HT1080 (cell line): ENCODE results near the gene PPP2R5C. TPM values are rescaled to one million over a fixed set of nuclear protein-coding genes. Genes with fewer than 3 reads are reported as not detected.

Source experiments
- DNase-seq: peaks from one replicate; pipeline ENCODE4 v3.0.0-alpha.2; 2015; ENCODE audit warnings: low read depth
- total RNA-seq: library from RNA; depleted of rRNA; stranded (reverse); fragments of >200 nt; shearing (Covaris generic); gene quantifications from 2 replicates; pipeline ENCODE4 v1.2.3, GENCODE V29; 2014

Gene PPP2R5C
- total RNA-seq, 1 experiment from 2014 or later = 93.2 TPM

DNA sequence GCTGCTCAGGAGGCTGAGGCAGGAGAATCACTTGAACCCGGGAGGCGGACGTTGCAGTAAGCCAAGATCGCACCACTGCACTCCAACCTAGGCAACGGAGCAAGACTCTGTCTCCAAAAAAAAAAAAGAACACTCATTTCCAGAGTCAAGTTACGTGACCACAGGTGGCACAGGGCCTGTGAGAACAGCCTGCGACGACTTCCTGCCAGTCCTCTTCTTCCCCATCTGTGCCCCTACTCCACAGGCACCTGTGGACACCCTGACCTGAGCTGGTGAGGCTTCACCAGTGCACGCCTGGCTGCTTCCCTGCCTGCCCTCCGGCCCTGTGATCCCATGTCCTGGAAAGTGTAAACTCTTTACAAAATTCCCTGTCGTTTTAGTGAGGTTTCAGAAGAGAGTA lies 77.7 kb downstream of the PPP2R5C start:
- no peak for DNase-seq

DNA sequence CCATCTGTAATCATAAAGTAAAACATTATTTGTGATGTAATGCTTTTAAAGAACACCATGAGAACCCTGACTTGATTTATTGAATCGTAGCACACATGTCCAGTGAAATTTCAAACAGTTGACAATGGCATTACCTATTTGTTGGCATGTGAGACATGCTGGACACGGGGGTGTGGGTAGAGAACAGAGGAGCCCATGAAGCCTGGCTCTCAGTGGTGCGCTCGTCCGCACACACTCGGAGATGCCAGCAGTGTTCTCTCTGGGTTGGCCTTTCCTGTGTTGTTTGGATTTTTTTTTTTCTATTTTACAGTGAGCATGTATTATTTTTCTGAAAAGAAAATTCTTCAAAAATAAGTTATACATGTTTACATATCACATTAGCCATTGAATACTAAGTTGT lies 78.2 kb downstream of the PPP2R5C start:
- no peak for DNase-seq

DNA sequence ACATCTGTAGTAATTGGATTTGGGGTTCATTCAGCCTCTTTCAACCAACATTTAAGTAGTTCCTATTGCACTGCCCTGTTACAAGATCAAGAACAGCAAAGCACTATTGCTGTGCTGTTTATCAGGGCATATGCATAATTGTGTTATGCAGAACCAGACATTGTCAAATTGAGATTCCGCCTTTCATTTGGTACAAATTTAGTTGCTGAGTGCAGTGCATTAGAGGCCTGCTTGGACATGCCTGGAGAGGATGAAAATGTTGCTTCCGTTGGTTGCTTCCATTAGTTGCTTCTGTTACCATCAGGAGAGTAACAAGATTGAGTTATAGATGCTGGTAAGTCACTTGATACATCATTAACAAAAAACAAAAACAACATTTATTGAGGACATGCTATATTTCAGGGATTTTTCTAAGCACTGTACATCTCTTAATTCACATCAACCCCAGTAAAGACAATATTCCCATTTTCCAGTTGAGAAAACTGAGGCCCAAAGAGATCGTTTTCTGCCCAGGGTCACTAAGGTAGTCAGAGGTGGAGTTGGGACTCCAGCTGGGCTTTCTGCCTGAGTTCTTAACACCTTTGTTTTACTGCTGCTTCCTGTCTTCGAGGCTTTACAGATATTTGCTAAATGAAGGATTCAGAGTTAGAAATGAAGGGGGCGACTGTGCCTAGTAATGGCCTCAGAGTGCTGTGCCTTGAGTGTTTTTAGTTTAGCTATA lies 79.3 kb downstream of the PPP2R5C start:
- DNase-seq = no peak

DNA sequence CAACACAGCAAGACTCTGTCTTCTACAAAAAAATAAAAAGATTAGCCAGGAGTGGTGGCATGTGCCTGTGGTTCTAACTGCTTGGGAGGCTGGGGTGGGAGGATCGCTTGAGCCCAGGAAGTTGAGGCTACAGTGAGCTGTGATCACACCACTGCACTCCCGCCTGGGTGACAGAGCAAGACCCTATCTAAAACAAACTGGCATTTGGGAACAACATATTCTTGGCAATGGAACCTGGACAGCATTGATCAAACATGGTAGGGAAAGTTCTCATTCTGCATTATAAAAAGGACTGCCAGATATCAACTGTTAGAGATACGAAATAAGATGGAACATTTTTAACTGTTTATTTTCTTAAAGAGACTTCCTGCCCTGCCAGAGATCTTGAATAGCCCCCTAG lies 81.5 kb downstream of the PPP2R5C start:
- DNase-seq = no peak

DNA sequence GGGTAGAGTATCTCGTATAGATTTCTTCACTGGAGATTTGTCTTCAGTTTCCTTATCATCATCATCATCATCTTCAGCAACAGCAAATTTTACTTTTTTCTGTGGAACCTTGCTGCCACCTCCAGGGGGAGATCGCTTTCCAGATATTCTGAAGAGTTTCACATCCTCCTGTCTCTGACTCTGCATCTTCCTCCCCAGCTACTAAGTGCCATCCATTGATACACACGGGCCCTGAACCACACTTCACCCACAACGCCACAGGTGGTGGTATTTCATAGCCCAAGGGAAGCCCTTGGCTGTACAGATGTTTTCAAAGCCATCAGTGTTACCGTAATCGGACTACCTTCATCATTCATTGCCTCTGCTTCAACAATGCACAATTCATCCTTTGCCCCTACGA lies 82.2 kb downstream of the PPP2R5C start:
- peak; percentile 10 for DNase-seq

DNA sequence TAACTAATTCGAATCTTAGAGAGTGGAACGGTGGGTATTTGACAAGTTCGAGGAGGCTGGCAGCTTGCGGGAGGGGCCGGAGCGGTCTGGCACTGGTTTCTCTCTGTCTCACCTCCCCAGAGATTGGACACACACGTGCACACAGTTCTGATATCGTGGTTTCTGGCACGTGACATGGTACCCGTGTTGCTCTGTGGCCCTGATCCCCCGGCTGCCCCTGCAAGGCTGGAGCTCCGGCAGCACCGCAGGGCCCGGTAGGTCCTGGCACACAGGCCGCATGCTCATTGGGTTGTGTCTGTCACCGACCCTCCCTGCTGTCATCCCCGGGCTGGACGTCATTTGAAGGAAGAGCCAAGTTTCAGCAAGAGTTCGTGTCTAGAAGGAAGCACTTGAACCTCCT lies 82.7 kb downstream of the PPP2R5C start:
- DNase-seq = no peak

DNA sequence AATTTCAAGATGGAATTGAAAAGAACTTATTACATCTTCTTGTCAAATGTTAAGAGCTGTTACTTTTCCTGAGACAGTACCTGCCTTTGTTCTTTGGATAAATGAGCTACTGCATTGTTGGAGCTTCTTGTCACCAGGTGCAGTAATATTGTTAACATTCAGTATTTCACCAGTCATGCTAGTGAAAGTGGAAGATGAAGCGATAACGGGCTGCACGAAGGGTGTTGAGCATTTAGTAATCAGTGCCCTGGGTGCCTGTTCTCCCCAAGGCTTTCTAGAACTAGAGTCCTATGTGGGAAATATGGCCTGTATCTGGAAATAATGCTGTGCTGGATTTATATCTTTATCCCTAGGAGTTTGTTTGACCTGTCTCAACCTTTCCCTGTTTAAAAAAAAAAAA lies 83.2 kb downstream of the PPP2R5C start:
- DNase-seq = no peak

DNA sequence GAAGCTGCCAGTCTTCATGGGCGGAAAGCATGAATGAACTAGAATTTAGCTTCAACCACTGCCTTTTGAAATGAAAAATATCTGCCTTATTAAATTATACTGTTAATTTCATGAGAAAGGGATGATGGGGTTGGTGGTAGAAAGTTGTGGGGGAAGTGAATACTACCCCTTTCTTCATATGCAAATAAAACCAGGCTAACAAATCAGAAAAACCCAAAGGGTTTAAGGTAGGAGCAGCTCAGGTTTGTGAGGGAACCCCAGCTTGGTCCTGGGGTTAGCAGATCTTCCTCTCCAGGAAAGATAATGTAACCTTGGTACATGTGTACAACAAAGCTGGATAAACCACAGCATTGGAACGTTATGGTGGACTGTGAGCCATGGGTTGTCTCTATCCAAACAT lies 84.0 kb downstream of the PPP2R5C start:
- DNase-seq = no peak

DNA sequence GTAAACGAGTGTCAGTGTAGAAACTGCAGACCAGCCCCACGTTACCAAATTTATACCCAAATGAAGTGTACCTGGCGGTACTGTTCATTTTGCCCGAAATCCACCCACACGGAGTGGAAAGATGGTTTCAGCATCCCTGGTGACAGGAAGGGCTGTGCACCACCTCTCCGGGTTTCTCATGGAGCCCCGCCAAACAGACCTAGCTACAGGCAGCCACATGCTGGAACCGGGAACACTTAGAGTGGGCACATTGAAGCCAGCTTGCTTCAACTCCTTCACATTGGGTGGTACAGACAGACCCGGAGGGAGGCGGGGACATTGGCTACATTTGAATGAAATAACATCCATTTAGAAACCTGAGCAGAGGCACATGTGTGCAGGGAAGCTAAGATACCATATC lies 84.4 kb downstream of the PPP2R5C start:
- no peak for DNase-seq

DNA sequence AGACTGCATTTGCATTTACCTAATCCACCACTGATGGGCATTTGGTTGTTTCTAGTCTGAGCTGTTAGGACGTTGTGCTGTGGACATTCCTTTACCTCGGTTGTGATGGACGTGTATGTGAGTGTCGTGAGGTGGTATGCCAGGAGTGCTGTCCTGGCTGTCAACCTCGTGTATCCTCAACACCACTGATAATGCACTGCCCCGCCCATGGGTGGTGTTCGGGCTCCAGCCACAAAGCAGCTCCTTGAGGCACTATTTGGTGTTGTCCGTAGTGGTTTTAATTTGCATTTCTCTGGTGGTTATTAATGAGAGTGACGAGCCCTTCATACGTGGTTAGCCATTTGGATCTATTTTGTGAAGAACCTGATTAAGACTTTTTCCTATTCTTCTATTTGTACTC lies 87.6 kb downstream of the PPP2R5C start:
- DNase-seq = no peak

DNA sequence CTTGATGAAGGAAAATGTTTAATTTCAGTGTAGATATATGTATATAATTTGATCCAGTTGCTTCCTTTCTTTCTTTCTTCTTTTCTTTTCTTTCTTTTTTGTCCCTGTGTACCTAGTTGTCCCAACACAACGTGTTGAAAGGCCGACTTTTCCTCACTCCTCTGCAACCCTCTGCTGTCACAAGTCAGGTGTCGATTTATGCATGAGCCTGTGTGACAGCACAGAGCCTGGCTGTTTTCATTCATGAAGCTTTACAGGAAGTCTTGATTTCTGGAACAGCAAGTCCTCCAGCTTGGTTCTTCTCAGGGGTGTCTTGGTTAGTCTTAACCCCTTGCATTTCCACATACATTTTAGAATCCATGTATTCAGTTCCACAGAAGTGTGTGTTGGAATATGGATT lies 88.1 kb downstream of the PPP2R5C start:
- DNase-seq = no peak

DNA sequence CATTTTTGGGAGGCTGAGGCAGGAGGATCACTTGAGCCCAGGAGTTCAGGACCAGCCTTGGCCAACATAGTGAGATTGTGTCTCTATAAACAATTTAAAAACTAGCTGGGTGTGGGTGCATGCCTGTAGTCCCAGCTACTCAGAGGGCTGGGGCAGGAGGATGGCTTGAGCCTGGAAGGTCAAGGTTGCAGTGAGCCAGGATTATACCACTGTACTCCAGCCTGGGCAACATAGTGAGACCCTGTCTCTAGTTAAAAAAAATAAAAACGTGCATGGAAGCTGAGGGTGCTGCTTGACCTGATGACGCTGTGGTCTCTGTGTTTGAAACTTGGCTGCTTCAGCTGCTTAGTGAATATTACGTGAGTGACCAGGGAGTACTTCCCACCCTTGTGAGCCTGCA lies 89.7 kb downstream of the PPP2R5C start:
- no peak for DNase-seq

DNA sequence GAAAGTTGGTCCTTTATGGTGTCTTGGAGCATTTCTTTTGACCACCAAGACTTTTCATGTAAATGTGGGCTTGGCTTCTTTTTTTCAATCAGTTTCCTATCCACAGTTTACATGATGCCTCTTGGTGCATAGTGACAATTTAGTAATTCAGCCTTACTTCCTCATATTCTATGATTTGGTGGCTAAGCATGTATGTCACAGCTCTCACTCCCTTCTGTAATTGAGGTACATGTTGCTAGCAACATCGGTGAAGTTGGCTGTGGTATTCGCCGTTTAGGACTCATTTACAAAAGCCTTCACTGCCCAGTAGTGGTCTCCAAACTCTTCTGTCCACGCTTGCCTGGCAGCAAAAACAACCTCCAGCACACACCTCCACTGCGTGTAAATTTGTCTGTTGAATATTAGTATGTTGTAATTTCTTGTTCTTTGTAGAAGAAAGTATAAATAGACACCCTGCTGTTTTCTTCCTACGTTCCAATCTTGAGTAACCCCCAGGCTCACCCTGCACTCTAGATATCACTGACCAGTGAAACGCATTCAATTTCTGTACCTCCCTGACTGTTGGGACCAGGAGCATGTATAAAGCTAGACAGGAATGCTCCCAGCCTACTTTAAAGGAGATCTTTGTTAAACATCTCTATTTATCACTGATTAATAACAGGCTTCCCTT lies 90.4 kb downstream of the PPP2R5C start:
- DNase-seq = no peak

DNA sequence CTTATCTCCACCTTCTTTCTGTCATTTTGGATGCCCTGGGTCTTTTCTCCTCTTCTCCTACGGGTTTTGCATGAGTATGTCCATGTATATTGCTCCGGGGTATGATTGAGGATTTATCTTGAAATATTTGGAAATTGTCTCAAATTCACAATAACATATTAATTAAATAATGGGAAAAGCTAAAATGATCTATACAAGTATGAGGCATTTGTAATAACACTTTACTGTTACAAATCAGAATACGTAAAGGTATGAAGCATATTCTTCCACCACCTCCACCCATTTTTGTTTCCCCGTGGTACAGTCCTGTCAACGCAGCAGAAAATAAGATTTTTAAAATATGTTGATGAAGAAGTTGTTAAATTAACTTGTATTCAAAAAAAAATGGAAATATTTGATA lies 91.3 kb downstream of the PPP2R5C start:
- DNase-seq = no peak

DNA sequence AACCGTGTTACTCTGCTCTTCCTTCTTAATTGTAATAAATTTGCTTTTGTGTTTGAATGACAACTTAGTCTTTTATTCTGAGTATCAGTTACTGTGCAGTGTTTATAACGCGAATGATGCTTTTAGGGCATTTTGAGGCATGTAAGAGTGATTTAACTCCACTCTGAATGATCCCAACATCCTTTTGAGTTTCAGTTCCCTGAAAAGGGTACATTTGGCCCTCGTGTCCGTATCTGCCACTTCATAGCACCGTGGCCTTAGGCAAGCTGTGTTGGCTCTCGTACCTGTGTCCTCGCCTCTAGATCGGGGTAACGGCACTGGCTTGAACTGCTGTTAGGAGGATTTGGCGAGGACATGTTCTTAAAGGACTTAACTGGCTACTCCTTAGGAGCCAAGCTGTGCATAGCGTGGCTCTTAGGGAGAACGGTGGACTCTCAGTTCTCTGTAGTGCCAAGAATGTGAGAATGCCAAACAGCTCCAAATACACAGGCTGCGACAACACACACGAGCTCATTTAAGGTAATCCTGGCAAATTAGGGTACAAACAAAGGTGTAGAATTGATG lies 92.0 kb downstream of the PPP2R5C start:
- no peak for DNase-seq

DNA sequence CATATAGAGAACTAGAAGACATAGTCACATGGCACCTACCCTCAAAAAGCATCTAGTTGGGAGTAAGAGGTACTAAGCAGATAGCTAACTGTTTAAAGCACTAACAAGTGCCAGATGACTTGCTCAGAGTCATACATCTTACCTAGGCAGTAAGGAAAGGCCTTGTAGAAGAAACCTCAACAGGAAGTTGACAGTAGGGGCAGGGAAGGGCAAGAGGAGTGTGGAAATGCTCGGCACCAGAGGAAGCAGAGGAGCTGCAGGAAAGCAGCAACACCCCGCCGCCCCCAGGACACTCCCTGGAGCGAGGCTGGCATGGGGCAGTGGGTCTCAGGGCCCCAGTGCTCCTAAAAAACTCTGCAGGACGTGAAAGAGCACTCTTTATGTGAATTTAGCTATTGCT lies 92.9 kb downstream of the PPP2R5C start:
- peak; percentile 43 for DNase-seq

DNA sequence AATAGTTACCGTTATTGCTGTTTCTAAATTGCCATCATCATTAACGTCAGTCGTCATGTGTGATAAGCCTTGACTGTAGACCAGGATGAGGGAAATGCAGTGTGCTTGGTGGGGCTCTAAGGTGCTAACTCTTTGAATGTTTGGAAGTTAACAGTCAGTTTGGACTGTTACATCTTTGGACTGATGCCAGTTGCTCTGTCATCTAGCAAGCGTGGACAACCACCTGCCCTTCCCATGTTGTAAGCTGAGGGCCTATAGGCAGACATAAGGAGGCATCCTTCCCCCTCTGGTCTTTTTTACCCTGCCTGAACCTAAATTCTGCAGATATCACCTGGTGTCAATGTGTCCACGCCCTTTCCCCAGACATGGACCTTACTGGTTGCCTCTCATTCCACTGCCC lies 94.4 kb downstream of the PPP2R5C start:
- no peak for DNase-seq

DNA sequence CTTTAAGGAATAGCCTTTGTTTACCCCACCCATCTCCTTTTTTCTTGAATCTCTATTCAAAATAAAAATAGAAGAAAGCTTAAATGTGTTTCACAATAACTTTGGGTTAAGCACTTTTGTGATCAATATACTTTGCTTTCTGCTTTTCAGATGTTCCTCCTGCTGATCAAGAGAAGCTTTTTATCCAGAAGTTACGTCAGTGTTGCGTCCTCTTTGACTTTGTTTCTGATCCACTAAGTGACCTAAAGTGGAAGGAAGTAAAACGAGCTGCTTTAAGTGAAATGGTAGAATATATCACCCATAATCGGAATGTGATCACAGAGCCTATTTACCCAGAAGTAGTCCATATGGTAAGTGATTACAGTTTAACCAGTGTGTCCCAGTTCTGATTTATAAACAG lies 95.0 kb downstream of the PPP2R5C start:
- DNase-seq = no peak

DNA sequence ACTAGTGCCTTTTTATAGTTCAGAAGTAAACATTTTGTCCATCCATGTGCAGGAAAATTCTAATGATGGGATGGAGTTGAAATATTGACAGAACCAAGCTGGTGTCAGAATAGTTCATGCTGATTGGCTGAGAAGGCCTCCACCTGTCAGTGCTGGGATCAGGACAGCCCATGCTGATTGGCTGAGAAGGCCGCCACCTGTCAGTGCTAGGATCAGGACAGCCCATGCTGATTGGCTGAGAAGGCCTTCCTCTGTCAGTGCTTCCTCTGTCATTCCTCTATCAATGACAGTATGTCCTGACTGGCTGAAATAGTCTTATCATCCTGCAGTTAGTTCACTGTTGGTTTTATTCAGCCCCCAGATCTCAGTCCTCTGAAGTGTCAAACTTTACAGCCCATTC lies 95.7 kb downstream of the PPP2R5C start:
- no peak for DNase-seq

DNA sequence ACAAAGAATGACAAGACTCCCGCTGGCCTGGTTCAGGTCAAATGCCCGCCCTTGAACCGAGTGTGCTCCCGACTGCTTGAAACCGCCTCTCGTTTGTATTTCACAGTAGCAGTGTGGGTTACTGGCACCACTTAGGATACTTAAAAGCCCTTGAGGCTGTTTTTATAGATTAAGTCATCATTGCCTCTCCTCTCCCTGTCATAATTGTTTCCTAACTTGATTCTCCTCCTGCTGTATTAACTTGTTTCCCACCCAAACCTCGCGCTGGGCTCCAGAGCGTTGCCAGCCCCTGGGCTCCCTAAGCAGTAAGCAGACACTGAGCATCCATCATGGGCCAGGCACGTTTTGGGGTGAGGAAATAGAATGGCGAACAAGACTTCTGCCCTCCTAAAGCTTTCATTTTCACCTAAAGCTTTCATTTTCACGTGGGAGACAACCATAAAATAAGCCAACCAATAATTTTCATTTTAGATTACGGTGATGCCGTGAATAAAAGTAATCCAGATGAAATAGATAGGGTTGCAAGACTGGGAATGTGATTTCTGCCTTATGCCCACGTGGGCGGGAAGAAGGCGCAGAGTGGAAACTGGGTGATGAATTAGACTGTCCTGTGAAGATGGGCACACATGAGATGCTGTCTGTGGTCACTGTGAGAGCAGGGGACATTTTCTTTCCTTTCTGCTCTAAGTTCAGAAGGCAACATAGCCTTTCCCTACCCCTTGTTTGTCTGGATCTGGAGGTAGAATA lies 97.5 kb downstream of the PPP2R5C start:
- DNase-seq = no peak

DNA sequence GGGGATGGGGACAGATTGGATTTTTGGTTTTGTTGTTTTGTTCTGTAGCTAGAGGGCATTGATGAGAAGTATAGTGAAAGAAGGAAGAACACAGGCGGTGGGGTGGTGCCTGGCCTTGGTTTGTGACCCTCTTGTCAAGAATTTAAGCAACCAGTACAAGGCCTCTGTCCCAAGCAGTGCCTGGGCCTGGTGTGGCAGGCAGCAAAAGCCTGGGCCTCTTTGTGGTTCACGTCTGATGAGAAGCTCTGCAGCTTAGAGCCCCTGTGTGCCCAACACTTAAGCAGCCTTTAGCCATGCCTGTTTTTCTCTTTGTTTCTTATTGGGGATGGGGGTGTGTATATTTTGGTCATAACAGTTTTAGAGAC lies 98.0 kb downstream of the PPP2R5C start:
- no peak for DNase-seq

DNA sequence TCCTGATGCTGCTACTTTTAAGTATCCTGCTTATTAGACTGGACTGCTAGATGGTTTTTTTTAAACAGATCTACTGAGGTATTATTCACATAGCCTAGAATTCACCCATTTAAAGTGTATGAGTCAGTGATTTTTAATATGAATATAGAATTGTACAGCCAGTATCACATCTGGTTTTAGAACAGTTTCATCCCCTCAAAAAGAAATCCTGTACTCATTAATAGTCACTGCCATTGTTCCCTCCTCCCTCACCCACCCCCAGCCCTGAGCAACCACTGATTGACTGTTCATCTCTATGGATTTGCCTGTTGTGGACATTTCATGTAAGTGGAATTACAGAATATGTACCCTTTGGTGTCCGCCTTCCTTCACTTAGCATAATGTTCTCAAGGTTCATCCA lies 98.4 kb downstream of the PPP2R5C start:
- no peak for DNase-seq
